ENCODE data around the gene NRARP. TPM values are rescaled to one million over a fixed set of nuclear protein-coding genes. Genes with fewer than 3 reads are reported as not detected.
A peak's percentile ranks its signal among the peaks of the same experiment; 100 is the strongest.

Gene NRARP
- total and polyA plus RNA-seq, 2 of the 8 experiments (the other 6 are each of a cell fraction or from before 2014, with no cell fraction given), result 32.5 to 37.2 TPM

DNA sequence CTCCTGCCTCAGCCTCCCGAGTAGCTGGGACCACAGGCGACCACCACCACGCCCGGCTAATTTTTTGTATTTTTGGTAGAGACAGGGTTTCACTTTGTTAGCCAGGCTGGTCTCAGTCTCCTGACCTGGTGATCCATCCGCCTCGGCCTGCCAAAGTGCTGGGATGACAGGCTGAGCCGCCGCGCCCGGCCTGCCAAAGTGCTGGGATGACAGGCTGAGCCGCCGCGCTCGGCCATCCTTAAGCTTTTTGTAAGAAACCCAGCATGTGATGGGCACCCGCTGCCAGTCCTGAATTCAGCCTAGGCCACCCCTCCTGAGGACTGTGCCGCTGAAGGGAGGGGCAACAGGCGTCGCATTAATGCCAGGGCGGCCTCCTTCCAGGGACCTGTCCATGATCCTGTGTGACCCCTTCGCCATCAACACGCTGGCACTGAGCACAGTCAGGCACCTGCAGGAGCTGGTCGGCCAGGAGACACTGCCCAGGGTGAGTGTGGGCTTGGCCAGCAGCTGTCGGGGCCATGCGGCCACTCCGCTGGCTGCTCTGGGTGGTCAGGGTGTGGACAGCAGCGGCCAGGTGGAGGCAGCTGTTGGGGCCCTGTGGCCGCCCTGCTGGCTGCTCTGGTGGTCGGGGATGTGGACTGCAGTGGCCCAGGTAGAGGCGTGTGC is 36.4 kb downstream of the NRARP start:
- no peak overlapping the region for H2BK12ac ChIP-seq (ENCODE audit: low read depth, low read length)
- H2BK5ac ChIP-seq (ENCODE audit: low read depth, low read length), result no peak overlapping the region
- H4K20me1 ChIP-seq (replicated peaks in 1 of 2; ENCODE audit: control insufficient read depth in 1 of 2, insufficient read depth in 2 of 2, low read length in 2 of 2), result peaks cover 0 to 10% of the 10 kb centered on the region in 2 experiments
- DNase-seq (ENCODE audit: low read depth in 1 of 2, low spot score in 2 of 2) (no peak), FAIRE-seq (no peak)
- no peak overlapping the region for H3K4me3 ChIP-seq (ENCODE audit: extremely low read depth in 1 of 4, insufficient read depth in 2 of 4, low read depth in 3 of 4, low read length in 4 of 4)
- H3K9ac ChIP-seq (replicated peaks in 1 of 4; ENCODE audit: extremely low read depth in 1 of 4, low read depth in 3 of 4, low read length in 3 of 4), result no peak overlapping the region
- H3K27me3 ChIP-seq (replicated peaks in 1 of 4; ENCODE audit: control insufficient read depth in 3 of 4, extremely low read depth in 1 of 4, insufficient read depth in 3 of 4, low read length in 3 of 4), result no peaks in the 10 kb centered on the region
- H2BK20ac ChIP-seq (ENCODE audit: low read length), result 0 out of 2 replicates have a peak overlapping the region, but pooled peaks have one; percentile 32
- no peaks in the 10 kb centered on the region for H3K79me1 ChIP-seq (ENCODE audit: low read depth, low read length)
- H4K91ac ChIP-seq (replicated peaks; ENCODE audit: insufficient read length, low read length), result no peak overlapping the region
- no peaks in the 10 kb centered on the region for H3K79me2 ChIP-seq (ENCODE audit: control insufficient read depth in 1 of 2, insufficient read depth in 2 of 2, low read length in 2 of 2)
- WGBS, 2 experiments (ENCODE audit: extremely low coverage in 1 of 2, insufficient coverage in 1 of 2, insufficient read length in 1 of 2, insufficient replicate concordance in 2 of 2, low coverage in 1 of 2, low lambda C conversion rate in 2 of 2, missing lambda C conversion rate in 1 of 2), result 91% methylated on average over 25 of the region's 29 CpGs; no CpG with 5 or more reads in 1 of the 2 experiments
- H3K27ac ChIP-seq (ENCODE audit: low read depth, low read length), result no peak overlapping the region
- no peak overlapping the region for H3K4me2 ChIP-seq (ENCODE audit: insufficient read depth in 1 of 2, low read depth in 2 of 2, low read length in 2 of 2)
- no peak overlapping the region for H2BK15ac ChIP-seq (ENCODE audit: low read length)
- CTCF ChIA-PET (ENCODE audit: partially characterized antibody), result interaction anchor here (1.7 to 2.6 kb wide), 4 partner anchors 8 to 29 kb away, joined by 4 to 11 read pairs (median 6); no protein-coding TSS in a partner anchor
- no peak overlapping the region for H2AK5ac ChIP-seq (ENCODE audit: low read depth, low read length)
- H3K23me2 ChIP-seq (ENCODE audit: low read depth, low read length), result no peaks in the 10 kb centered on the region
- H4K5ac ChIP-seq (ENCODE audit: insufficient read length, low read depth, low read length), result no peak overlapping the region
- H2BK120ac ChIP-seq (replicated peaks; ENCODE audit: low read depth, low read length), result no peak overlapping the region
- H3K36me3 ChIP-seq (ENCODE audit: control insufficient read depth in 2 of 4, insufficient read depth in 4 of 4, low read length in 3 of 4), result peaks cover 6 to 37% (median 20%) of the 10 kb centered on the region in 4 experiments
- no peaks in the 10 kb centered on the region for H3K4me1 ChIP-seq (replicated peaks in 1 of 4; ENCODE audit: control insufficient read depth in 3 of 4, insufficient read depth in 4 of 4, low read length in 3 of 4)
- POLR2A ChIA-PET (ENCODE audit: partially characterized antibody), result interaction anchor here (1.2 to 69.9 kb wide), 3 partner anchors 9 to 136 kb away, joined by 3 to 1462 read pairs (median 1462); partner anchors contain the start of genes CYSRT1, NDOR1, NELFB and RNF208
- no peaks in the 10 kb centered on the region for H3K9me3 ChIP-seq (ENCODE audit: insufficient read depth in 2 of 2, low read depth in 1 of 2, low read length in 1 of 2)
- H3K23ac ChIP-seq (ENCODE audit: insufficient read length), result no peak overlapping the region
- no peak overlapping the region for H3K18ac ChIP-seq (ENCODE audit: extremely low read depth, low read length)
- no peak overlapping the region for H3K56ac ChIP-seq (replicated peaks; ENCODE audit: insufficient read length, low read depth, low read length)
- no peak overlapping the region for H3K14ac ChIP-seq (ENCODE audit: insufficient read length)
- no peak overlapping the region for H3K4ac ChIP-seq (replicated peaks; ENCODE audit: insufficient read length, low read depth, low read length)
- H2AFZ ChIP-seq (ENCODE audit: low read length), result no peak overlapping the region
- H4K8ac ChIP-seq (ENCODE audit: extremely low read depth, insufficient read depth, low read length), result peak overlapping the region; percentile 25; the same call in 1 of the 2 replicates
- TF ChIP-seq NRF1 (IDR thresholded peaks at IDR 0.05; ENCODE audit: low read depth, low read length) (no peak), CBX5 (IDR thresholded peaks at IDR 0.05; ENCODE audit: low read depth, low read length) (no peak), EZH2 (IDR thresholded peaks at IDR 0.05; ENCODE audit: low read depth, low read length, severe bottlenecking) (no peak), KDM5A (IDR thresholded peaks at IDR 0.05; ENCODE audit: low read length) (no peak), ASH2L (IDR thresholded peaks at IDR 0.05; ENCODE audit: low read length) (no peak), POLR2A (IDR thresholded peaks at IDR 0.05; ENCODE audit: control extremely low read depth in 1 of 2, low read depth in 2 of 2, low read length in 2 of 2) (no peak), EGR1 (IDR thresholded peaks at IDR 0.05; ENCODE audit: borderline replicate concordance, low read depth, low read length) (no peak), MAFK (IDR thresholded peaks at IDR 0.05; ENCODE audit: low read depth, low read length) (no peak), POU5F1 (IDR thresholded peaks at IDR 0.05; ENCODE audit: low read depth, low read length) (no peak), CBX8 (IDR thresholded peaks at IDR 0.05; ENCODE audit: borderline replicate concordance, low read depth, low read length) (no peak), GABPA (IDR thresholded peaks at IDR 0.05; ENCODE audit: borderline replicate concordance, insufficient read depth, low read length) (no peak), SIX5 (IDR thresholded peaks at IDR 0.05; ENCODE audit: low read depth, low read length) (no peak), HDAC6 (IDR thresholded peaks at IDR 0.05; ENCODE audit: low read depth, low read length) (no peak), KDM4A (IDR thresholded peaks at IDR 0.05; ENCODE audit: low read depth, low read length, severe bottlenecking) (no peak)
